Natural killer cell (primary cell): ENCODE results near the gene TUT7. TPM values are rescaled to one million over a fixed set of nuclear protein-coding genes. Genes with fewer than 3 reads are reported as not detected.

Experiments
- ATAC-seq, 3 donors: fragments of 150-1000 bp in 2 of 3; fragments of 200-7000 bp in 1 of 3; cut with Tn5 transposase; 1 replicate in 1 of 3; 2 replicates in 2 of 3; pipeline ENCODE4 v1.10.0; 2021; ENCODE audit warnings: mild to moderate bottlenecking in 2 of 3, moderate library complexity in 2 of 3
- DNase-seq, 2 donors: peaks; one replicate each; pipeline versions ENCODE4 v3.0.0 to v3.0.0-alpha.2; 2013 to 2021; ENCODE audit warnings: mixed read lengths in 1 of 2
- H3K27ac ChIP-seq: one replicate; pipeline ENCODE4 v1.5.1; 2013; ENCODE audit warnings: mild to moderate bottlenecking, low read length
- H3K27me3 ChIP-seq: one replicate; pipeline ENCODE4 v1.6.1; 2013; ENCODE audit warnings: low read length; ENCODE audit not compliant: control insufficient read depth, insufficient read depth
- H3K36me3 ChIP-seq: one replicate; pipeline ENCODE4 v1.6.1; 2013; ENCODE audit warnings: low read length; ENCODE audit not compliant: control insufficient read depth, insufficient read depth
- H3K4me1 ChIP-seq: one replicate; pipeline ENCODE4 v1.6.1; 2013; ENCODE audit warnings: low read length; ENCODE audit not compliant: control insufficient read depth, insufficient read depth
- H3K4me3 ChIP-seq: one replicate; pipeline ENCODE4 v1.5.1; 2013; ENCODE audit warnings: low read length
- H3K9me3 ChIP-seq: one replicate; pipeline ENCODE4 v1.6.1; 2013; ENCODE audit warnings: low read length; ENCODE audit not compliant: control insufficient read depth, insufficient read depth
- H3K27ac Mint-ChIP-seq, 2 donors: one replicate each; pipeline ENCODE4 v1.8.0; 2022; ENCODE audit warnings: mild to moderate bottlenecking in 2 of 2, mixed read lengths in 2 of 2, moderate library complexity in 1 of 2
- H3K27me3 Mint-ChIP-seq, 2 donors: one replicate each; pipeline ENCODE4 v1.8.0; 2022; ENCODE audit warnings: low read depth in 2 of 2, mixed read lengths in 2 of 2
- H3K36me3 Mint-ChIP-seq: one replicate; pipeline ENCODE4 v1.8.0; 2022; ENCODE audit warnings: mixed read lengths
- H3K4me1 Mint-ChIP-seq, 2 donors: one replicate each; pipeline ENCODE4 v1.8.0; 2022; ENCODE audit warnings: mixed read lengths in 2 of 2
- H3K4me3 Mint-ChIP-seq: one replicate; pipeline ENCODE4 v1.8.0; 2022; ENCODE audit warnings: mild to moderate bottlenecking, moderate library complexity, mixed read lengths
- H3K9me3 Mint-ChIP-seq, 2 donors: one replicate each; pipeline ENCODE4 v1.8.0; 2022; ENCODE audit warnings: mixed read lengths in 2 of 2
- WGBS: methylation state at CpG from one replicate; pipeline ENCODE4 v1.1.7; 2013; ENCODE audit warnings: missing lambda C conversion rate; ENCODE audit not compliant: insufficient coverage; 5-methylcytosine and 5-hydroxymethylcytosine counted together
- intact Hi-C: fragments of 100-400 bp; cut with micrococcal nuclease; formaldehyde crosslinking; loops from one replicate; pipeline ENCODE4 v1.14.2; 2022
- total RNA-seq, 4 donors: library from RNA; stranded (reverse); fragments of 120-200 nt in 1 of 4; gene quantifications; one replicate each; pipeline versions ENCODE4 v1.2.3 to v1.2.4, GENCODE V29; 2013 to 2022
- TF ChIP-seq, protein P1 (sequence below): fragments of 200-600 bp; IDR thresholded peaks from one replicate; pipeline ENCODE4 v1.8.0; 2022; ENCODE audit warnings: antibody characterized with exemption

Gene TUT7
- total RNA-seq, 3 donors from 2014 or later (not counting 1 experiment from before 2014, with no cell fraction given) = 84.7 to 94.8 (median 85.6) TPM

- DNase-seq (no peak), ATAC-seq (no peak)
- H3K27ac Mint-ChIP-seq = no peak overlapping the region
- H3K4me1 Mint-ChIP-seq = no peaks in the 10 kb centered on the region
- H3K4me3 Mint-ChIP-seq = no peak overlapping the region
- H3K4me1 ChIP-seq = no peaks in the 10 kb centered on the region
- H3K27me3 Mint-ChIP-seq = peaks cover 21 to 54% of the 10 kb centered on the region in 2 donors
- intact Hi-C loops = no loop called here
- H3K27me3 ChIP-seq = peaks cover 3% of the 10 kb centered on the region
- WGBS = 98% methylated on average over 4 of the region's 5 CpGs
- no peak overlapping the region for H3K4me3 ChIP-seq
- peaks cover 12 to 13% of the 10 kb centered on the region in 2 donors for H3K9me3 Mint-ChIP-seq
- TF ChIP-seq, protein P1, sequence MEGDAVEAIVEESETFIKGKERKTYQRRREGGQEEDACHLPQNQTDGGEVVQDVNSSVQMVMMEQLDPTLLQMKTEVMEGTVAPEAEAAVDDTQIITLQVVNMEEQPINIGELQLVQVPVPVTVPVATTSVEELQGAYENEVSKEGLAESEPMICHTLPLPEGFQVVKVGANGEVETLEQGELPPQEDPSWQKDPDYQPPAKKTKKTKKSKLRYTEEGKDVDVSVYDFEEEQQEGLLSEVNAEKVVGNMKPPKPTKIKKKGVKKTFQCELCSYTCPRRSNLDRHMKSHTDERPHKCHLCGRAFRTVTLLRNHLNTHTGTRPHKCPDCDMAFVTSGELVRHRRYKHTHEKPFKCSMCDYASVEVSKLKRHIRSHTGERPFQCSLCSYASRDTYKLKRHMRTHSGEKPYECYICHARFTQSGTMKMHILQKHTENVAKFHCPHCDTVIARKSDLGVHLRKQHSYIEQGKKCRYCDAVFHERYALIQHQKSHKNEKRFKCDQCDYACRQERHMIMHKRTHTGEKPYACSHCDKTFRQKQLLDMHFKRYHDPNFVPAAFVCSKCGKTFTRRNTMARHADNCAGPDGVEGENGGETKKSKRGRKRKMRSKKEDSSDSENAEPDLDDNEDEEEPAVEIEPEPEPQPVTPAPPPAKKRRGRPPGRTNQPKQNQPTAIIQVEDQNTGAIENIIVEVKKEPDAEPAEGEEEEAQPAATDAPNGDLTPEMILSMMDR = no peak
- H3K27ac ChIP-seq = no peak overlapping the region
- no peaks in the 10 kb centered on the region for H3K36me3 ChIP-seq
- peaks cover 15% of the 10 kb centered on the region for H3K9me3 ChIP-seq
- H3K36me3 Mint-ChIP-seq = peaks cover 24% of the 10 kb centered on the region
Measured at GRCh38 chr9:86369810-86370209, 15.6 kb upstream of the TUT7 start.

- peaks cover 24% of the 10 kb centered on the region for H3K36me3 Mint-ChIP-seq
- DNase-seq (no peak), ATAC-seq (no peak)
- TF ChIP-seq, protein P1 = no peak
- intact Hi-C loops = no loop called here
- WGBS = 98% methylated on average over 3 of the region's 3 CpGs
- H3K27me3 ChIP-seq = peaks cover 2% of the 10 kb centered on the region
- H3K27me3 Mint-ChIP-seq = peaks cover 15 to 47% of the 10 kb centered on the region in 2 donors
- H3K4me1 Mint-ChIP-seq = no peaks in the 10 kb centered on the region
- no peak overlapping the region for H3K4me3 ChIP-seq
- no peak overlapping the region for H3K27ac ChIP-seq
- H3K9me3 ChIP-seq = peaks cover 15% of the 10 kb centered on the region
- H3K9me3 Mint-ChIP-seq = peaks cover 12 to 13% of the 10 kb centered on the region in 2 donors
- H3K36me3 ChIP-seq = no peaks in the 10 kb centered on the region
- no peaks in the 10 kb centered on the region for H3K4me1 ChIP-seq
- no peak overlapping the region for H3K4me3 Mint-ChIP-seq
- no peak overlapping the region for H3K27ac Mint-ChIP-seq
Measured at GRCh38 chr9:86368871-86369521, 14.8 kb upstream of the TUT7 start.

GRCh38 chr9:86361176-86361575 is 7.0 kb upstream of the TUT7 start:
- no peaks in the 10 kb centered on the region for H3K9me3 ChIP-seq
- no peaks in the 10 kb centered on the region for H3K9me3 Mint-ChIP-seq

More at GRCh38 chr9:86361176-86361575, 7.0 kb upstream of the TUT7 start:
- H3K36me3 ChIP-seq = no peaks in the 10 kb centered on the region
- H3K27me3 ChIP-seq = no peaks in the 10 kb centered on the region
- 88% methylated on average over 3 of the region's 3 CpGs for WGBS
- intact Hi-C loops = no loop called here
- ATAC-seq = no peak
- H3K4me1 ChIP-seq = no peaks in the 10 kb centered on the region
- Mint-ChIP-seq H3K27me3 (peaks cover 0 to 8% of the 10 kb centered on the region in 2 donors), H3K36me3 (no peaks in the 10 kb centered on the region), H3K4me3 (no peak overlapping the region), H3K27ac (no peak overlapping the region), H3K4me1 (no peaks in the 10 kb centered on the region)
- no peak overlapping the region for H3K4me3 ChIP-seq
- H3K27ac ChIP-seq = no peak overlapping the region
- no peak for DNase-seq
- TF ChIP-seq, protein P1 = no peak
